WTC11 (cell line): ENCODE results near the gene SEMA7A.

ENCODE experiments used
- CTCF ChIP-seq: fragments of 200-600 bp; IDR thresholded peaks from 2 replicates; pipeline ENCODE4 v1.8.0; 2022; ENCODE audit warnings: antibody characterized with exemption
- FOXP1 ChIP-seq: sonication (generic); formaldehyde crosslinking; IDR thresholded peaks from 2 replicates; pipeline ENCODE4 v1.8.0; 2022; ENCODE audit warnings: missing genetic modification reagents, mild to moderate bottlenecking, moderate library complexity, borderline replicate concordance
- NR2C2 ChIP-seq: sonication (generic); formaldehyde crosslinking; IDR thresholded peaks from 2 replicates; pipeline ENCODE4 v1.8.0; 2022; ENCODE audit warnings: mild to moderate bottlenecking, missing genetic modification reagents
- ZNF121 ChIP-seq: sonication (generic); formaldehyde crosslinking; IDR thresholded peaks from 2 replicates; pipeline ENCODE4 v1.8.0; 2023; ENCODE audit warnings: missing genetic modification reagents
- TF ChIP-seq, protein P1 (sequence below): sonication (generic); formaldehyde crosslinking; IDR thresholded peaks from 2 replicates; pipeline ENCODE4 v1.8.1; 2023; ENCODE audit warnings: mild to moderate bottlenecking, missing genetic modification reagents, moderate library complexity
- TF ChIP-seq, protein P2 (sequence below): sonication (generic); formaldehyde crosslinking; IDR thresholded peaks from 2 replicates; pipeline ENCODE4 v1.8.0; 2022; ENCODE audit warnings: mild to moderate bottlenecking, missing genetic modification reagents
- TF ChIP-seq, protein P3 (sequence below): sonication (generic); formaldehyde crosslinking; IDR thresholded peaks from 2 replicates; pipeline ENCODE4 v1.8.1; 2022; ENCODE audit warnings: low read depth, mild to moderate bottlenecking, moderate library complexity, missing genetic modification reagents, borderline replicate concordance

DNA sequence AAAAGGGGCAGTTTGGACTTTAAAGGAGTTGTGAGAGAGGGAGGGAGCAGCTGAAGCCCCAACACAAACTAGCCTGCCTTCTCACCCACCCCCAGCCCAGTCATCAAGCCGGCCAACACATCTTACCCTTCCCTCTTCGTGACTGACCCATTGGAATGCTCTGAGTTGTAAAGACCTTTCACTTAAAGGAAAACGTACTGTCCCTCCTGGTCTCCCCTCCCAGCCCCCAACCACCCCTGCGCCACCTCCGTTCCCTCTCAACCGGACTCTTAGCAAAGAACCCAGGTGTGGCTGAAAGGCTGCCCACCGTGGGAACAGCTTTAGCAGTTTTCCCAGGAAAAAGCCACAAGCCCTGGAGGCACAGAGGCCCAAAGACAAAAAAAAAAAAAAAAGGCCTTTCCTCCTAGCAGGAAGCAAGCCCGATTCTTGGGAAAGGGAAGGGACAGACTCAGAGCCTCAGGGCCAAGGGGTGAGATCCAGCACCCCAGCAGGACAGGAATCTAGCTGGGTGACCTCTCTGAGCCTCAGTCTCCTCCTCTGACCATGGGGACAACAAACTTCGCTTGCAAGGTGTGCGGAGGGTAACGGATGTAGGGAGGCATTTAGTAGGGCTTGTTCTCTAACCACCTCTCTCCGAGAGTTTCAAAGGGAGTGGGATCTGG lies 68.7 kb downstream of the SEMA7A start:
- no peak for TF ChIP-seq CTCF
- no peak for TF ChIP-seq FOXP1
- TF ChIP-seq, protein P1, sequence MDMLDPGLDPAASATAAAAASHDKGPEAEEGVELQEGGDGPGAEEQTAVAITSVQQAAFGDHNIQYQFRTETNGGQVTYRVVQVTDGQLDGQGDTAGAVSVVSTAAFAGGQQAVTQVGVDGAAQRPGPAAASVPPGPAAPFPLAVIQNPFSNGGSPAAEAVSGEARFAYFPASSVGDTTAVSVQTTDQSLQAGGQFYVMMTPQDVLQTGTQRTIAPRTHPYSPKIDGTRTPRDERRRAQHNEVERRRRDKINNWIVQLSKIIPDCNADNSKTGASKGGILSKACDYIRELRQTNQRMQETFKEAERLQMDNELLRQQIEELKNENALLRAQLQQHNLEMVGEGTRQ = no peak
- no peak for TF ChIP-seq ZNF121
- TF ChIP-seq, protein P2, sequence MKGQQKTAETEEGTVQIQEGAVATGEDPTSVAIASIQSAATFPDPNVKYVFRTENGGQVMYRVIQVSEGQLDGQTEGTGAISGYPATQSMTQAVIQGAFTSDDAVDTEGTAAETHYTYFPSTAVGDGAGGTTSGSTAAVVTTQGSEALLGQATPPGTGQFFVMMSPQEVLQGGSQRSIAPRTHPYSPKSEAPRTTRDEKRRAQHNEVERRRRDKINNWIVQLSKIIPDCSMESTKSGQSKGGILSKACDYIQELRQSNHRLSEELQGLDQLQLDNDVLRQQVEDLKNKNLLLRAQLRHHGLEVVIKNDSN (CRISPR knock-in tag) = no peak
- TF ChIP-seq, protein P3, sequence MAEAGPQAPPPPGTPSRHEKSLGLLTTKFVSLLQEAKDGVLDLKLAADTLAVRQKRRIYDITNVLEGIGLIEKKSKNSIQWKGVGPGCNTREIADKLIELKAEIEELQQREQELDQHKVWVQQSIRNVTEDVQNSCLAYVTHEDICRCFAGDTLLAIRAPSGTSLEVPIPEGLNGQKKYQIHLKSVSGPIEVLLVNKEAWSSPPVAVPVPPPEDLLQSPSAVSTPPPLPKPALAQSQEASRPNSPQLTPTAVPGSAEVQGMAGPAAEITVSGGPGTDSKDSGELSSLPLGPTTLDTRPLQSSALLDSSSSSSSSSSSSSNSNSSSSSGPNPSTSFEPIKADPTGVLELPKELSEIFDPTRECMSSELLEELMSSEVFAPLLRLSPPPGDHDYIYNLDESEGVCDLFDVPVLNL (CRISPR knock-in tag) = no peak
- no peak for TF ChIP-seq NR2C2
